Activated T-helper 1 cell treated with anti-CD3 and anti-CD28 coated beads, Interleukin-12 subunit alpha, Interleukin-12 subunit beta, Interleukin-2, Interleukin-4 antibody, amounts not matched to agents 30 ng/mL and 10 ng/mL and 1 ng/mL, durations not matched to agents 14 hours and 24 hours and 36 hours (primary cell): ENCODE results near the gene HSP90AA1. TPM values are rescaled to one million over a fixed set of nuclear protein-coding genes. Genes with fewer than 3 reads are reported as not detected.
"Not testable (repeated sequence)": the region's sequence is repeated elsewhere in the genome, so short reads cannot be mapped to it uniquely, and the experiment has no call there.

Experiments
- DNase-seq: peaks from one replicate; pipeline ENCODE4 v3.0.0; 2021; ENCODE audit warnings: low spot score
- H3K27ac Mint-ChIP-seq: one replicate; pipeline ENCODE4 v1.8.0; 2021; ENCODE audit warnings: mild to moderate bottlenecking, mixed read lengths
- H3K27me3 Mint-ChIP-seq: one replicate; pipeline ENCODE4 v1.8.0; 2022; ENCODE audit warnings: mild to moderate bottlenecking, moderate library complexity, mixed read lengths; ENCODE audit not compliant: insufficient read depth
- H3K36me3 Mint-ChIP-seq: one replicate; pipeline ENCODE4 v1.8.0; 2021; ENCODE audit warnings: low read depth, mixed read lengths
- H3K4me1 Mint-ChIP-seq: one replicate; pipeline ENCODE4 v1.8.0; 2021; ENCODE audit warnings: low read depth, mixed read lengths
- H3K4me3 Mint-ChIP-seq: one replicate; pipeline ENCODE4 v1.8.0; 2021; ENCODE audit warnings: mild to moderate bottlenecking, moderate library complexity, mixed read lengths
- H3K9me3 Mint-ChIP-seq: one replicate; pipeline ENCODE4 v1.8.0; 2021; ENCODE audit warnings: mixed read lengths
- intact Hi-C: fragments of 100-400 bp; cut with micrococcal nuclease; formaldehyde crosslinking; loops from one replicate; pipeline ENCODE4 v1.15.1; 2024
- total RNA-seq: library from RNA; stranded (reverse); gene quantifications from 2 replicates; pipeline ENCODE4 v1.2.3, GENCODE V29; 2022

HSP90AA1 gene
- total RNA-seq, 1 donor from 2014 or later: 993 TPM

DNA sequence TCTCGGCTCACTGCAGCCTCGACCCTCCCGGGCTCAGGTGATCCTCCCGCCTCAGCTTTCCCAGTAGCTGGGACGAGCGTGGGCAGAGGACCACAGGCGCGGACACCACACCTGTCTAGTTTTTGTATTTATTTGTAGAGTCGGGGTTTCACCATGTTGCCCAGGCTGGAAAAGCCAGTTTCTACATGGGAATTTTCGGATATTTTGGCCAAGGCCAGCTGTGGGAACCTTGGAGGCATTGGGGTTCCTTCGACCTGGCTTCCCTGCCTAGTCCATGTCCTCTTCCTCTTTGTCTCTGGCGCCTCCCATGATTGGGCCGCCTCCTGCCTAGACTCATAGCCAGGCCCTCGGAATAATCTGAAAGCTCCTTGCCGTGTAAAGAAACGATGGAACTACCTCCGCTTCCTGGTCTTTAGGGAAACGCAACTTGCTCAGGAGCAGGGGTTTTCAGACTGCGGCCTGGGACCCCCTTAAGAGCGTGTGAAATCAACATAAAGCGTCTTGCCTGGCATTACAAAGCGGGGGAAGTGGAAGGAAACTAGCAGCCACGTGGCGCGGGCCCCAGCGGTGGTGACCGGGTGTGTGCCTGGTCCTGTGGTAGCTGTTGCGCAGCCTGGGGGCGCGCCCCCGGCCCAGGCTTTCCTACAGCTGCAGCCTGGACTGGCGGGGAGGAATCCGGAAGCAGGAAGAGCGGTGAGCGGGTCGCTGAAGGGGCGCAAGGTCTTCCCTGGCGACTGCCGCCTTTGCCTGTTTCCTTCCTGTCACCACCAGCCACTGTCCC, 1.4 kb upstream of the HSP90AA1 start:
- H3K4me1 Mint-ChIP-seq: peaks cover 53% of the 10 kb centered on the region
- peak overlapping the region; percentile 93 for H3K27ac Mint-ChIP-seq
- H3K9me3 Mint-ChIP-seq: no peaks in the 10 kb centered on the region

DNA sequence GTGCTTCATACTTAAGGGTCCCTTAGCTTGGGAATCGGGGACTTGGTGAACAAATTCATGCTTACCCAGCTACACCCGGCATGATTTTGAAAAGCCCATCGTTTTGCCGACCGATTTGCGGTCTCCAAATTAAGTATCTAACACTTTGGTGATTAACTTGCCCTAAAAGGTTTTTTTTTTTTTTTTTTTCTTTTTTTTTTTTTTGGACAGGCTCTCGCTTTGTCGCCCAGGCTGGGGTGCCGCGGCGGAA, 843 bp upstream of the HSP90AA1 start:
- H3K4me1 Mint-ChIP-seq: peaks cover 58% of the 10 kb centered on the region
- H3K4me3 Mint-ChIP-seq: peak overlapping the region; percentile 93
- peaks cover 38% of the 10 kb centered on the region for H3K36me3 Mint-ChIP-seq
- no peak for DNase-seq
- no peaks in the 10 kb centered on the region for H3K9me3 Mint-ChIP-seq
- H3K27ac Mint-ChIP-seq: peak overlapping the region; percentile 93
- intact Hi-C loops: loop anchor here (1.0 to 5.0 kb wide), 9 partner anchors 8 to 1245 kb away; partner anchors contain the start of genes CINP, DYNC1H1, TECPR2 and WDR20
- H3K27me3 Mint-ChIP-seq: no peaks in the 10 kb centered on the region

More for the DNA sequence above, 1.4 kb upstream of the HSP90AA1 start:
- Mint-ChIP-seq H3K4me3 (peak overlapping the region; percentile 93), H3K27me3 (no peaks in the 10 kb centered on the region), H3K36me3 (peaks cover 33% of the 10 kb centered on the region)
- intact Hi-C loops: loop anchor here (5.0 kb wide), 2 partner anchors 266 to 274 kb away; partner anchors contain the start of genes CINP and TECPR2
- DNase-seq: peak; percentile 38

DNA sequence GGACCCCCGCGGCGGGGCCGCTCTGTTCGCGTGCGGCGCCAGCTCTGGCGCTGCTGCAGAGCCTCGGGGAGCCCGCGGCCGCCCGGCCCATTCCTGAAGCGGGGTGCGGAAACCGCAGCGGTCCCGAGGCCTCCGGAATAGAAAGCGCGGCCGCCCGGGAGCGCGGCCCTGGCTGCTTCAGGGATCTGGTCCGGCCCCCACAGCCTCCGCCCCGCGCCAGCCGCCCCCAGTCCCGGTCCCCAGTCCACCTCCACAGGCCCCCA, 204 bp downstream of the HSP90AA1 start:
- peaks cover 69% of the 10 kb centered on the region for H3K4me1 Mint-ChIP-seq
- intact Hi-C loops: loop anchor here (1.0 to 5.0 kb wide), 8 partner anchors 66 to 1246 kb away; partner anchors contain the start of genes CINP, MOK and TECPR2

DNA sequence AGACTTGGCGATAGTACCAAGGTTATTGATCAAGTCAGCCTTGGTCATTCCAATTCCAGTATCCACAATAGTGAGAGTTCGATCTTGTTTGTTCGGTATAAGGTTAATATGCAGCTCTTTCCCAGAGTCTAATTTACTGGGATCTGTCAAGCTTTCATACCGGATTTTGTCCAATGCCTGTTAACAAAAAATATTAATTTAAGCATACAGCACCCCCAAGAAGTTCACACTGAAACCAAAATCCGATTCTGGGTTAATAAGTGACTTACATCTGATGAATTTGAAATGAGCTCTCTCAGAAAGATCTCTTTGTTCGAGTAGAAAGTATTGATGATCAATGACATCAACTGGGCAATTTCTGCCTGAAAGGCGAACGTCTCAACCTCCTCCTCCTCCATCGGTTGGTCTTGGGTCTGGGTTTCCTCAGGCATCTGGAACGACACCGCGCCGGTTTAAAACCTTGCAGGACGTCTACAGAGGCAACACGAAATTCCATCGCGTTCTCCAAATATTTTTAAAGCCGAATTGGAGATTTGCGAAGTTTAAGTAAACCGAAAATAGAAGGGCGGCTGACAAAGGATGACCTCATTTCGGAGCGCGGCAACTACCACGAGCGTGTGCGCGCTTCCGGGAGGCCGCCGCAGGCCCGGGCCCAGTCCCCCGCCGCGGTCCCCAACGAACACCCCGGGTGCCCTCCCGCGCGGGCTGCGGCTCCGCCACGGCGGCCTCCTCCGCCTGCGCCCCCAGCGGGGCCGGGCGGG, 716 bp downstream of the HSP90AA1 start:
- H3K4me1 Mint-ChIP-seq: peaks cover 74% of the 10 kb centered on the region
- no peaks in the 10 kb centered on the region for H3K9me3 Mint-ChIP-seq
- no peaks in the 10 kb centered on the region for H3K27me3 Mint-ChIP-seq
- peak overlapping the region; percentile 97 for H3K27ac Mint-ChIP-seq
- peak; percentile 61 for DNase-seq
- intact Hi-C loops: loop anchor here (1.0 to 5.0 kb wide), 8 partner anchors 66 to 1247 kb away; partner anchors contain the start of genes CINP, MOK and TECPR2
- peak overlapping the region; percentile 99 for H3K4me3 Mint-ChIP-seq
- peaks cover 53% of the 10 kb centered on the region for H3K36me3 Mint-ChIP-seq

More for the DNA sequence above, 204 bp downstream of the HSP90AA1 start:
- no peaks in the 10 kb centered on the region for H3K9me3 Mint-ChIP-seq
- no peaks in the 10 kb centered on the region for H3K27me3 Mint-ChIP-seq
- no peak for DNase-seq
- peak overlapping the region; percentile 94 for H3K27ac Mint-ChIP-seq
- peak overlapping the region; percentile 83 for H3K4me3 Mint-ChIP-seq
- peaks cover 48% of the 10 kb centered on the region for H3K36me3 Mint-ChIP-seq

- Mint-ChIP-seq H3K27ac (peak overlapping the region; percentile 97), H3K4me1 (peaks cover 80% of the 10 kb centered on the region), H3K9me3 (no peaks in the 10 kb centered on the region), H3K4me3 (peak overlapping the region; percentile 99), H3K36me3 (peaks cover 58% of the 10 kb centered on the region), H3K27me3 (no peaks in the 10 kb centered on the region)
- intact Hi-C loops: loop anchor here (5.0 kb wide), 2 partner anchors 263 to 277 kb away; partner anchors contain the start of genes CINP and TECPR2
- no peak for DNase-seq
Observed at GRCh38 chr14:102085488-102085887, 1.4 kb downstream of the HSP90AA1 start.

DNA sequence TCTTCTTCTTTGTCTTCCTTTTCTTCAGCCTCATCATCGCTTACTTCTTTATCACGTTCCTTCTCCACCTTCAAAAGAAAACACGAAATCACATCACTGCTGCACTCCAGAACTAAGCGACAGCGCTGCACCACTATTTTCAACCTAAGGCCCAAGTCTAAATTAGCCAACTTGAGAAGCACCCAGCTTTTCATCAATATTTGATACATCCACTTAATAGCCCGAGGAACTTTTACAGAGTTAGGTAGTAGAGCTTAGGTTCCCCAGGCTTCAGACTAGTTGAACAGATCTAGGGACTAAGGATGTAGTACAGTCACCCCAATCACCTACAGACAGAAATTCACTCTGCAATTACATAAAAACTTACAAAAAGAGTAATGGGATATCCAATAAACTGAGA, 1.9 kb downstream of the HSP90AA1 start:
- Mint-ChIP-seq H3K27ac (peak overlapping the region; percentile 61), H3K4me3 (peak overlapping the region; percentile 99), H3K36me3 (peaks cover 63% of the 10 kb centered on the region), H3K27me3 (no peaks in the 10 kb centered on the region), H3K4me1 (peaks cover 82% of the 10 kb centered on the region), H3K9me3 (no peaks in the 10 kb centered on the region)
- intact Hi-C loops: loop anchor here (5.0 kb wide), 2 partner anchors 263 to 277 kb away; partner anchors contain the start of genes CINP and TECPR2
- no peak for DNase-seq

DNA sequence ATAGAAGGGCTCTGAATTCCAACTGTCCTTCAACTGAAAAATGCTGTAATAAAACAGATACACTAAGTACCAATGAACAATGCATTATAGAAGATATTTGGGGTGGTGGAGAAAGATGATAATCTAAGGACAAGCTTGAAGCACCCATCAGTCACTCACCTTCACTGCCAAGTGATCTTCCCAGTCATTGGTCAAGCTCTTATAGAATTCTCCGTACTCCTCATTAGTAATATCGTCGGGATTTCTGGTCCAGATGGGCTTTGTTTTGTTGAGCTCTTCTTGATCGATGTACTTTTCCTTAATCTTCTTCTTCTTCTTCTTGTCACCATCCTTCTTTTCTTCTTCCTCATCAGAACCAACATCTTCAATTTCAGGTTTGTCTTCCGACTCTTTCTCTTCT, 2.3 kb downstream of the HSP90AA1 start:
- Mint-ChIP-seq H3K27ac (peak overlapping the region; percentile 61), H3K4me3 (peak overlapping the region; percentile 99), H3K4me1 (peaks cover 82% of the 10 kb centered on the region), H3K36me3 (peaks cover 66% of the 10 kb centered on the region)
- H3K9me3 Mint-ChIP-seq, H3K27me3 Mint-ChIP-seq, DNase-seq, intact Hi-C loops: not testable (repeated sequence)

DNA sequence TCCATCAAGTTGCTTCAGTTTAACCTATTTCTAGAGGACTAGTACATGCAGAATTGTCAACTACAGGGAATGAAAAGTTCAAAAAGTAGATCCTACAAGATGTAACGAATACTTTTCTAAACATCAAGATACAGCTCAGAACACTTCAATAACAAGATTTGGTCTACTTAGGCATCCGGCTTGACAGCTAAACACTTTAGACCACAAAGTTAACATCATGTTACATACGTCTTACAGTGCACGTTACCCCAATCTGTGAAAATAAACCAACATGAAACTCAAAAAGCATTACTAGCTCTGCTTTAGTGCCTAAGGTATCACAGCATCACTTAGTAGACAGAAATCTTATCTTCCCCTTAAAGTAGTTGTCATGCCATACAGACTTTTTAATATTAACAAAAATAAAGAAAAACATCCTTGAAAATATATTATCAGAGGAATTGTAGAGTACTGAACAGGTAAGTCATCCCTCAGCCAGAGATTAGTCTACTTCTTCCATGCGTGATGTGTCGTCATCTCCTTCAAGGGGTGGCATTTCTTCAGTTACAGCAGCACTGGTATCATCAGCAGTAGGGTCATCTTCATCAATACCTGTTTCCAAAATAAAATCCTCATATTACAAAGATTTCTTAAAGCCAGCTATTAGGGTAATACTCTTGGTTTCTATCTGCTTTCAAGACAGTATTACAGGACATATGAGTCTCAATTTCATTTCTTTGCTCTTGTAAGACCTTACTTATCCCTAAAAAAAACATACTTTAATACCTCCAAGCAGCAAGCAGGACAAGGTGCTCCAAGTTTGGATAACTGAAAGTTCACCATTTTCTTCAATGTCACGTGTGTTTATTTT, 5.4 kb downstream of the HSP90AA1 start:
- Mint-ChIP-seq H3K4me3 (peak overlapping the region; percentile 99), H3K27ac (no peak overlapping the region), H3K36me3 (peaks cover 81% of the 10 kb centered on the region), H3K9me3 (no peaks in the 10 kb centered on the region), H3K4me1 (peaks cover 74% of the 10 kb centered on the region), H3K27me3 (no peaks in the 10 kb centered on the region)
- DNase-seq: no peak
- intact Hi-C loops: no loop called here

- no peaks in the 10 kb centered on the region for H3K27me3 Mint-ChIP-seq
- no peak overlapping the region for H3K4me3 Mint-ChIP-seq
- H3K36me3 Mint-ChIP-seq: peaks cover 71% of the 10 kb centered on the region
- intact Hi-C loops: no loop called here
- peaks cover 66% of the 10 kb centered on the region for H3K4me1 Mint-ChIP-seq
- H3K27ac Mint-ChIP-seq: no peak overlapping the region
- no peak for DNase-seq
- H3K9me3 Mint-ChIP-seq: no peaks in the 10 kb centered on the region
Observed at GRCh38 chr14:102080183-102081080, 6.4 kb downstream of the HSP90AA1 start.

- intact Hi-C loops: no loop called here
- H3K27me3 Mint-ChIP-seq: no peaks in the 10 kb centered on the region
- peaks cover 58% of the 10 kb centered on the region for H3K4me1 Mint-ChIP-seq
- no peak overlapping the region for H3K4me3 Mint-ChIP-seq
- no peaks in the 10 kb centered on the region for H3K9me3 Mint-ChIP-seq
- no peak for DNase-seq
- peak overlapping the region; percentile 26 for H3K27ac Mint-ChIP-seq
- H3K36me3 Mint-ChIP-seq: peaks cover 64% of the 10 kb centered on the region
Observed at GRCh38 chr14:102079700-102079979, 7.2 kb downstream of the HSP90AA1 start.

GRCh38 chr14:102078831-102079699, 7.8 kb downstream of the HSP90AA1 start:
- H3K4me3 Mint-ChIP-seq: no peak overlapping the region
- no peaks in the 10 kb centered on the region for H3K9me3 Mint-ChIP-seq
- H3K27me3 Mint-ChIP-seq: no peaks in the 10 kb centered on the region
- peak overlapping the region; percentile 26 for H3K27ac Mint-ChIP-seq
- H3K4me1 Mint-ChIP-seq: peaks cover 52% of the 10 kb centered on the region
- peaks cover 61% of the 10 kb centered on the region for H3K36me3 Mint-ChIP-seq
- no peak for DNase-seq
- intact Hi-C loops: no loop called here
